T-cell (primary cell): ENCODE results near the gene LGALS12. TPM values are rescaled to one million over a fixed set of nuclear protein-coding genes. Genes with fewer than 3 reads are reported as not detected.

ENCODE experiments used
- ATAC-seq, 4 experiments: fragments of 200-7000 bp in 3 of 4; fragments of 150-1000 bp in 1 of 4; cut with Tn5 transposase; replicated peaks in 1 of 4; 1 replicate in 3 of 4; 2 replicates in 1 of 4; pipeline ENCODE4 v1.10.0; 2021; ENCODE audit warnings: moderate library complexity in 3 of 4, mild to moderate bottlenecking in 2 of 4, moderate number of reproducible peaks in 1 of 4
- CTCF ChIA-PET, 2 donors: fragments of 300-600 bp; sonication (Branson Sonifier 250); formaldehyde crosslinking; loops; one replicate each; lab custom pipeline; 2022; ENCODE audit warnings: antibody characterized with exemption in 2 of 2; lab: Charles Lee
- POLR2A ChIA-PET, 2 donors: fragments of 300-600 bp; sonication (Branson Sonifier 250); formaldehyde crosslinking; loops; one replicate each; lab custom pipeline; 2022; ENCODE audit warnings: antibody characterized with exemption in 2 of 2; lab: Charles Lee
- DNase-seq, 35 experiments: peaks; one replicate each; pipeline versions ENCODE4 v3.0.0 to v3.0.0-alpha.2; 2013 to 2023
- H3K27ac ChIP-seq: one replicate; pipeline ENCODE4 v1.5.1; 2013; ENCODE audit warnings: low read length
- H3K27me3 ChIP-seq, 2 experiments: replicated peaks in 1 of 2; 1 replicate in 1 of 2; 2 replicates in 1 of 2; pipeline versions ENCODE4 v1.6.1 to v1.7.0; 2013; ENCODE audit warnings: low read length in 1 of 2, mixed read lengths in 1 of 2; ENCODE audit not compliant: control insufficient read depth in 2 of 2, insufficient read depth in 2 of 2; ENCODE audit errors: extremely low read depth in 1 of 2
- H3K36me3 ChIP-seq, 2 donors: 1 replicate in 1 of 2; 2 replicates in 1 of 2; pipeline versions ENCODE4 v1.6.1 to v1.7.0; 2013; ENCODE audit warnings: low read length in 1 of 2; ENCODE audit not compliant: control insufficient read depth in 2 of 2, insufficient read depth in 1 of 2; ENCODE audit errors: extremely low read depth in 1 of 2
- H3K4me1 ChIP-seq, 2 experiments: 1 replicate in 1 of 2; 2 replicates in 1 of 2; pipeline versions ENCODE4 v1.6.1 to v1.7.0; 2013; ENCODE audit warnings: low read length in 2 of 2, mixed read lengths in 1 of 2; ENCODE audit not compliant: insufficient read depth in 2 of 2, control insufficient read depth in 1 of 2; ENCODE audit errors: extremely low read depth in 1 of 2
- H3K4me3 ChIP-seq, 2 donors: 1 replicate in 1 of 2; 2 replicates in 1 of 2; pipeline versions ENCODE4 v1.5.1 to v1.7.0; 2013; ENCODE audit warnings: mild to moderate bottlenecking in 2 of 2, low read length in 1 of 2, moderate library complexity in 1 of 2; ENCODE audit not compliant: control insufficient read depth in 1 of 2; ENCODE audit errors: extremely low read depth in 1 of 2
- H3K9me3 ChIP-seq: 2 replicates; pipeline ENCODE4 v1.7.0; 2013
- H3K27ac Mint-ChIP-seq, 2 donors: one replicate each; pipeline ENCODE4 v1.8.0; 2020 to 2021; ENCODE audit warnings: mild to moderate bottlenecking in 2 of 2, mixed read lengths in 2 of 2
- H3K27me3 Mint-ChIP-seq, 2 donors: one replicate each; pipeline ENCODE4 v1.8.0; 2021 to 2022; ENCODE audit warnings: mixed read lengths in 2 of 2
- H3K36me3 Mint-ChIP-seq: one replicate; pipeline ENCODE4 v1.8.0; 2021; ENCODE audit warnings: mixed read lengths
- H3K4me1 Mint-ChIP-seq, 3 donors: one replicate each; pipeline ENCODE4 v1.8.0; 2020 to 2022; ENCODE audit warnings: mixed read lengths in 3 of 3, mild to moderate bottlenecking in 1 of 3
- H3K4me3 Mint-ChIP-seq, 3 donors: one replicate each; pipeline ENCODE4 v1.8.0; 2020 to 2022; ENCODE audit warnings: mild to moderate bottlenecking in 3 of 3, mixed read lengths in 3 of 3, moderate library complexity in 3 of 3
- H3K9me3 Mint-ChIP-seq, 3 donors: one replicate each; pipeline ENCODE4 v1.8.0; 2020 to 2022; ENCODE audit warnings: mixed read lengths in 3 of 3
- WGBS: methylation state at CpG from one replicate; pipeline ENCODE4 v1.1.5; 2013; ENCODE audit warnings: missing lambda C conversion rate; ENCODE audit not compliant: insufficient coverage; 5-methylcytosine and 5-hydroxymethylcytosine counted together
- total RNA-seq, 35 experiments: library from RNA in 6 of 35; stranded (reverse) in 6 of 35; fragments of 120-200 nt in 1 of 35; gene quantifications; one replicate each; pipeline versions ENCODE4 v1.2.1 to v1.2.4 and lab custom pipeline; 2013 to 2026

Gene LGALS12
- total RNA-seq, 5 donors from 2014 or later (not counting 1 experiment from before 2014, with no cell fraction given) = not detected

- H3K9me3 ChIP-seq = no peaks in the 10 kb centered on the region
- peak overlapping the region; percentile 10 to 36 for H3K4me3 ChIP-seq
- ChIA-PET CTCF (no interaction called here), POLR2A (interaction anchor here in 1 of 2 donors (0.9 to 1.0 kb wide), 2 partner anchors 17 to 22 kb away, joined by 3 to 4 read pairs; partner anchors contain the start of gene PLAAT4)
- DNase-seq (peak in 34 of 35 experiments; percentile 33 to 83 (median 60)), ATAC-seq (peak; percentile 78 to 89 (median 86))
- H3K9me3 Mint-ChIP-seq = no peaks in the 10 kb centered on the region
- H3K4me1 Mint-ChIP-seq = peaks cover 63 to 68% (median 66%) of the 10 kb centered on the region in 3 donors
- no peaks in the 10 kb centered on the region for H3K27me3 ChIP-seq
- no peaks in the 10 kb centered on the region for H3K36me3 ChIP-seq
- peak overlapping the region; percentile 81 for H3K27ac ChIP-seq
- H3K4me3 Mint-ChIP-seq = peak overlapping the region; percentile 74 to 81 (median 81)
- 0% methylated on average over 7 of the region's 8 CpGs for WGBS
- peak overlapping the region; percentile 99 for H3K27ac Mint-ChIP-seq
- H3K27me3 Mint-ChIP-seq = no peaks in the 10 kb centered on the region
- no peaks in the 10 kb centered on the region for H3K36me3 Mint-ChIP-seq
- H3K4me1 ChIP-seq = peaks cover 22 to 50% of the 10 kb centered on the region in 2 experiments
Observed at GRCh38 chr11:63553759-63554158, 47.9 kb downstream of the LGALS12 start.

- 100% methylated on average over 1 of the region's 4 CpGs for WGBS
- no peak for DNase-seq
- Mint-ChIP-seq H3K4me3 (peak overlapping the region in 1 of 3 donors; percentile 81), H3K36me3 (no peaks in the 10 kb centered on the region), H3K27ac (peak overlapping the region; percentile 99), H3K27me3 (no peaks in the 10 kb centered on the region), H3K4me1 (peaks cover 66 to 68% (median 67%) of the 10 kb centered on the region in 3 donors), H3K9me3 (no peaks in the 10 kb centered on the region)
- peak overlapping the region; percentile 81 for H3K27ac ChIP-seq
- H3K4me1 ChIP-seq = peaks cover 22 to 57% of the 10 kb centered on the region in 2 experiments
- H3K4me3 ChIP-seq = no peak overlapping the region
- H3K9me3 ChIP-seq = no peaks in the 10 kb centered on the region
- no peaks in the 10 kb centered on the region for H3K27me3 ChIP-seq
- POLR2A ChIA-PET = no interaction called here
- H3K36me3 ChIP-seq = no peaks in the 10 kb centered on the region
- ATAC-seq = no peak
- CTCF ChIA-PET = no interaction called here
Observed at GRCh38 chr11:63554877-63555223, 49.0 kb downstream of the LGALS12 start.

GRCh38 chr11:63556404-63557013, 50.6 kb downstream of the LGALS12 start:
- Histone ChIP-seq H3K27me3 (no peaks in the 10 kb centered on the region), H3K9me3 (no peaks in the 10 kb centered on the region), H3K4me1 (peaks cover 34 to 60% of the 10 kb centered on the region in 2 experiments), H3K27ac (no peak overlapping the region), H3K4me3 (no peak overlapping the region), H3K36me3 (no peaks in the 10 kb centered on the region)
- H3K27ac Mint-ChIP-seq = peak overlapping the region; percentile 11 to 43
- H3K9me3 Mint-ChIP-seq = no peaks in the 10 kb centered on the region
- ATAC-seq (no peak), DNase-seq (no peak)
- no peaks in the 10 kb centered on the region for H3K36me3 Mint-ChIP-seq
- no peaks in the 10 kb centered on the region for H3K27me3 Mint-ChIP-seq
- 82% methylated on average over 3 of the region's 7 CpGs for WGBS
- ChIA-PET POLR2A (no interaction called here), CTCF (no interaction called here)
- no peak overlapping the region for H3K4me3 Mint-ChIP-seq
- peaks cover 72 to 74% (median 73%) of the 10 kb centered on the region in 3 donors for H3K4me1 Mint-ChIP-seq

GRCh38 chr11:63557570-63557969, 51.7 kb downstream of the LGALS12 start:
- ChIA-PET CTCF (no interaction called here), POLR2A (no interaction called here)
- Histone ChIP-seq H3K27me3 (no peaks in the 10 kb centered on the region), H3K4me1 (peaks cover 33 to 51% of the 10 kb centered on the region in 2 experiments), H3K4me3 (no peak overlapping the region), H3K9me3 (no peaks in the 10 kb centered on the region), H3K36me3 (no peaks in the 10 kb centered on the region), H3K27ac (no peak overlapping the region)
- no peaks in the 10 kb centered on the region for H3K27me3 Mint-ChIP-seq
- no peaks in the 10 kb centered on the region for H3K9me3 Mint-ChIP-seq
- 93% methylated on average over 6 of the region's 7 CpGs for whole genome bisulfite sequencing
- peak overlapping the region in 1 of 2 donors; percentile 57 for H3K27ac Mint-ChIP-seq
- H3K4me1 Mint-ChIP-seq = peaks cover 61 to 70% (median 69%) of the 10 kb centered on the region in 3 donors
- H3K4me3 Mint-ChIP-seq = no peak overlapping the region
- no peak for ATAC-seq
- no peak for DNase-seq
- H3K36me3 Mint-ChIP-seq = no peaks in the 10 kb centered on the region

DNA sequence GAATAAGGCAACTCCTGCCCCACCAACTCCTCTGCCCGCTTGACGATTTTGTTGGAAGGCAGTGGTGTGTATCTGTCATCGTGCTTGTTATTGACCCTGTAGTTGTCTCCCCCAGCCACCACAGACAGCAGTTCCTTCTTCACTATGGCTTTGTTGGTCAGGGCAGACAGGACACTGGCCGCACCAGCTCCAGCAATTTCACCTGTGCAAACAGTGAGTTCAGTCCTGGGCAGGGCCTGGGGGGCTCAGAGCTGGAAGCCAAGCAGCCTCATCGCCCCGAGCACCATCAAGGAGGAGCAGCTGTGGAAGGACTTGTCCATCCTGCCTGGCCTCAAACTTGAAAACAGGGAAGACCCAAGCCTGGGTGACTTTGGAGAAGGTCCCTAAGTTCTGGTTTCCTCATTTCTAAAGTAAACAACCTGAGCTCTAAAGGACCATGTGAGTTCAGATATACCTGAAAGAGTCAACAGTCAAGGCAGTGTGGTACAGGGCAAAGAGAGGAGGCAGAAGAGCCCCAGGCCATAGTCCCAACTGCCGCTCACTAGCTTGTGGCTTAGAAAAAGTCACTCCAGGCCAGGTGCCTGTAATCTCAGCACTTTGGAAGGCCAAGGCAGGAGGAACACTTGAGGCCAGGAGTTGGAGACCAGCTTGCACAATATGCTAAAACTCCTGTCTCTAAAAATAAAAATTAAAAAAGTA, 52.7 kb downstream of the LGALS12 start:
- DNase-seq (no peak), ATAC-seq (no peak)
- 100% methylated on average over 5 of the region's 7 CpGs for WGBS
- ChIA-PET POLR2A (interaction anchor here in 1 of 2 donors (0.5 kb wide), 1 partner anchor 232 kb away, joined by 5 read pairs; no protein-coding TSS in a partner anchor), CTCF (no interaction called here)
- H3K27ac ChIP-seq = no peak overlapping the region
- H3K4me3 ChIP-seq = no peak overlapping the region
- H3K36me3 ChIP-seq = no peaks in the 10 kb centered on the region
- Mint-ChIP-seq H3K27ac (peak overlapping the region; percentile 5 to 28), H3K4me3 (no peak overlapping the region), H3K9me3 (no peaks in the 10 kb centered on the region), H3K27me3 (no peaks in the 10 kb centered on the region), H3K36me3 (no peaks in the 10 kb centered on the region), H3K4me1 (peaks cover 55 to 64% (median 63%) of the 10 kb centered on the region in 3 donors)
- no peaks in the 10 kb centered on the region for H3K9me3 ChIP-seq
- H3K27me3 ChIP-seq = no peaks in the 10 kb centered on the region
- H3K4me1 ChIP-seq = peaks cover 25 to 44% of the 10 kb centered on the region in 2 experiments

DNA sequence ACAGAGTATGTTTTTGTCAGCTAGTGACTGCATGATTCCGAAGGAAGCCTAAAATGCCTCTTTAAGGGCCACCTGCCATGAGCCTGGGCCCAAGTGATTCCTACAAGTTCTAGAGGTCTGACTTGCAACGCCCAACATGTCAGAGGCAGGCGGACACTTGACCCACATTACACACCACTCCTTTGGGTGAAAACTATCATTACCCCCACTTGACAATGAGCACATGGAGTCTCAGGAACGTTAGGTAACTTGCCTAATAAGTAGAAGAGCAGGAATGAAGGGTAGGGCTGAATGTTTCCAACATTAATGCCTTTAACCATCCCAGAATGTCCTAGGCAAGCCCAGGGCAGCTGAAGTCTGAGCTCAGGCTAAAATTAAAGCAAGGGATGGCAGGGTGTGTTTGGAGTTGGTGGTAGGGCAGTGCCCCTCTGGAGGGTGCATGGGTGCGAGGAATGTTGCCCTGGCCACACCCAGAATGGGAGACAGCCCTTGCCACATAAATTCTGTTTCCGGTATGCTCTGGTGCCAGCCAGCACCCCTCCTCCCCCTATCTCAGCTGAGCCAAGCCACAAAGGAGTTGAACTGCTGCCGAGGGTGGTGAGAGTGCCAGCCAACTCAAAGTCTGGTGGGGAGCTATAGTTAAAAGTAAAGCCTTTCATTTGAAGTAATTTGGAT, 54.8 kb downstream of the LGALS12 start:
- ChIA-PET POLR2A (interaction anchor here (0.6 kb wide), 2 partner anchors 61 to 732 kb away, joined by 3 read pairs; no protein-coding TSS in a partner anchor), CTCF (interaction anchor here in 1 of 2 donors (1.0 to 1.6 kb wide), 2 partner anchors 23 to 31 kb away, joined by 3 read pairs; no protein-coding TSS in a partner anchor)
- peak overlapping the region in 2 of 3 donors; percentile 3 to 67 for H3K4me3 Mint-ChIP-seq
- H3K9me3 Mint-ChIP-seq = no peaks in the 10 kb centered on the region
- Histone ChIP-seq H3K4me1 (peaks cover 27 to 49% of the 10 kb centered on the region in 2 experiments), H3K27ac (peak overlapping the region; percentile 5), H3K4me3 (peak overlapping the region in 1 of 2 donors; percentile 5), H3K36me3 (no peaks in the 10 kb centered on the region), H3K27me3 (no peaks in the 10 kb centered on the region), H3K9me3 (no peaks in the 10 kb centered on the region)
- H3K27me3 Mint-ChIP-seq = no peaks in the 10 kb centered on the region
- peak overlapping the region; percentile 75 to 90 for H3K27ac Mint-ChIP-seq
- H3K36me3 Mint-ChIP-seq = no peaks in the 10 kb centered on the region
- ATAC-seq (peak; percentile 79 to 93 (median 91)), DNase-seq (peak in 26 of 35 experiments; percentile 24 to 65 (median 46))
- H3K4me1 Mint-ChIP-seq = peaks cover 54 to 65% (median 61%) of the 10 kb centered on the region in 3 donors
- WGBS = 100% methylated on average over 1 of the region's 7 CpGs
